ENCODE measurements around the gene TJP2. TPM values are rescaled to one million over a fixed set of nuclear protein-coding genes. Genes with fewer than 3 reads are reported as not detected.

TJP2 gene
- total and polyA plus RNA-seq, 12 donors, result 24.2 to 117 (median 82.4) TPM

- no peak for ATAC-seq
- Histone ChIP-seq H3K27ac (no peak overlapping the region), H3K9me3 (no peaks in the 10 kb centered on the region), H3K36me3 (peaks cover 0 to 9% (median 0%) of the 10 kb centered on the region in 9 donors), H3K4me1 (peaks cover 0 to 78% (median 62%) of the 10 kb centered on the region in 9 donors), H3K27me3 (no peaks in the 10 kb centered on the region), H3K4me3 (no peak overlapping the region)
- intact Hi-C loops (cut with DNase I), result no loop called here
- TF ChIP-seq, protein P1, sequence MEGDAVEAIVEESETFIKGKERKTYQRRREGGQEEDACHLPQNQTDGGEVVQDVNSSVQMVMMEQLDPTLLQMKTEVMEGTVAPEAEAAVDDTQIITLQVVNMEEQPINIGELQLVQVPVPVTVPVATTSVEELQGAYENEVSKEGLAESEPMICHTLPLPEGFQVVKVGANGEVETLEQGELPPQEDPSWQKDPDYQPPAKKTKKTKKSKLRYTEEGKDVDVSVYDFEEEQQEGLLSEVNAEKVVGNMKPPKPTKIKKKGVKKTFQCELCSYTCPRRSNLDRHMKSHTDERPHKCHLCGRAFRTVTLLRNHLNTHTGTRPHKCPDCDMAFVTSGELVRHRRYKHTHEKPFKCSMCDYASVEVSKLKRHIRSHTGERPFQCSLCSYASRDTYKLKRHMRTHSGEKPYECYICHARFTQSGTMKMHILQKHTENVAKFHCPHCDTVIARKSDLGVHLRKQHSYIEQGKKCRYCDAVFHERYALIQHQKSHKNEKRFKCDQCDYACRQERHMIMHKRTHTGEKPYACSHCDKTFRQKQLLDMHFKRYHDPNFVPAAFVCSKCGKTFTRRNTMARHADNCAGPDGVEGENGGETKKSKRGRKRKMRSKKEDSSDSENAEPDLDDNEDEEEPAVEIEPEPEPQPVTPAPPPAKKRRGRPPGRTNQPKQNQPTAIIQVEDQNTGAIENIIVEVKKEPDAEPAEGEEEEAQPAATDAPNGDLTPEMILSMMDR (IDR thresholded peaks at IDR 0.05), result no peak
- 71 to 84% methylated on average over 2 of the region's 2 CpGs for WGBS, 2 donors
- no peak for DNase-seq
Measured at GRCh38 chr9:69179037-69179436, 5.0 kb downstream of the TJP2 start.

DNA sequence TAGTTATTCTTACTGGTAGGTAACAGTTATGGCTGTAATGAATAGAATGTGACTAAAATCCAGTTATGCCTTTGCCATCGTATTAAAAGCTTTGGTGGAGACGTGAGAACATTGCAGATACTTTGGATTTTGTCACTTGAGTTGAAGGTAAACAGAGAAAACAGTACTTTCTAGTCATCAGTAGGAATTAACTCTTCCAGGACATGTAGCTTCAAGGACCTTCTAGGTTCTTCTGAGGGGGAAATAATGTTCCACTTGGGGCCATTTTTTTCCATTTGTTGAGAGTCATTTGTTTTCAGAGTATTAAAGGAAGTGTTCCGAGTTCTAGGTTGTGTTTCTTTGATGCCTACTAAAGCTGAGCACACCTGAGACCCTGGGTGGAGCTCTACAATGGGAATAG lies 6.1 kb downstream of the TJP2 start:
- Histone ChIP-seq H3K27me3 (no peaks in the 10 kb centered on the region), H3K9me3 (no peaks in the 10 kb centered on the region), H3K4me1 (peaks cover 0 to 69% (median 58%) of the 10 kb centered on the region in 9 donors), H3K4me3 (no peak overlapping the region), H3K27ac (peak overlapping the region in 8 of 10 donors; percentile 49 to 70 (median 66)), H3K36me3 (peaks cover 0 to 9% (median 0%) of the 10 kb centered on the region in 9 donors)
- DNase-seq (no peak), ATAC-seq (peak in 1 of 8 donors; percentile 3)
- 76 to 82% methylated on average over 3 of the region's 3 CpGs for WGBS, 2 donors
- intact Hi-C loops (cut with DNase I), result no loop called here
- TF ChIP-seq, protein P1 (IDR thresholded peaks at IDR 0.05), result no peak

- intact Hi-C loops (cut with DNase I), result no loop called here
- Histone ChIP-seq H3K27me3 (no peaks in the 10 kb centered on the region), H3K4me3 (no peak overlapping the region), H3K4me1 (peaks cover 0 to 65% (median 53%) of the 10 kb centered on the region in 9 donors), H3K36me3 (peaks cover 0 to 9% (median 0%) of the 10 kb centered on the region in 9 donors), H3K27ac (peak overlapping the region in 9 of 10 donors; percentile 49 to 71 (median 69)), H3K9me3 (no peaks in the 10 kb centered on the region)
- ATAC-seq (peak; percentile 75 to 94 (median 86)), DNase-seq (peak in 1 of 2 donors; percentile 63)
- TF ChIP-seq, protein P1 (IDR thresholded peaks at IDR 0.05), result no peak
- 20 to 40% methylated on average over 2 of the region's 2 CpGs for WGBS, 2 donors
Measured at GRCh38 chr9:69180670-69181069, 6.6 kb downstream of the TJP2 start.

GRCh38 chr9:69181908-69182353 lies 7.9 kb downstream of the TJP2 start:
- Histone ChIP-seq H3K36me3 (peaks cover 0 to 9% (median 0%) of the 10 kb centered on the region in 9 donors), H3K4me1 (peaks cover 0 to 65% (median 59%) of the 10 kb centered on the region in 9 donors), H3K4me3 (no peak overlapping the region), H3K9me3 (no peaks in the 10 kb centered on the region), H3K27ac (peak overlapping the region in 9 of 10 donors; percentile 27 to 71 (median 54)), H3K27me3 (no peaks in the 10 kb centered on the region)
- WGBS, 2 donors, result 34 to 36% methylated on average over 4 of the region's 4 CpGs
- TF ChIP-seq, protein P1 (IDR thresholded peaks at IDR 0.05), result no peak
- intact Hi-C loops (cut with DNase I), result no loop called here
- ATAC-seq (peak in 7 of 8 donors; percentile 12 to 45 (median 36)), DNase-seq (no peak)

Measured in heart right ventricle (tissue), 16 donors.